Esophagus muscularis mucosa (tissue), 4 donors: ENCODE results near the gene TRIM61. TPM values are rescaled to one million over a fixed set of nuclear protein-coding genes. Genes with fewer than 3 reads are reported as not detected.

Source experiments
- DNase-seq: peaks from one replicate; pipeline ENCODE4 v3.0.0-alpha.2; 2017; ENCODE audit errors: extremely low spot score
- H3K27ac ChIP-seq, 4 donors: fragments of 200-600 bp; sonication (generic); replicated peaks in 1 of 4; 1 replicate in 3 of 4; 2 replicates in 1 of 4; pipeline ENCODE4 v1.5.1; 2016 to 2019; ENCODE audit warnings: mild to moderate bottlenecking in 1 of 4
- H3K27me3 ChIP-seq, 4 donors: fragments of 200-600 bp; sonication (generic); one replicate each; pipeline versions ENCODE4 v1.5.1 to v1.6.0; 2016 to 2019
- H3K36me3 ChIP-seq, 4 donors: fragments of 200-600 bp; sonication (generic); one replicate each; pipeline ENCODE4 v1.5.1; 2016 to 2019
- H3K4me1 ChIP-seq, 4 donors: fragments of 200-600 bp; sonication (generic); one replicate each; pipeline ENCODE4 v1.5.1; 2016 to 2019
- H3K4me3 ChIP-seq, 4 donors: fragments of 200-600 bp; sonication (generic); 1 replicate in 2 of 4; 2 replicates in 2 of 4; pipeline ENCODE4 v1.5.1; 2016 to 2019; ENCODE audit warnings: mild to moderate bottlenecking in 4 of 4, moderate library complexity in 1 of 4
- H3K9me3 ChIP-seq, 4 donors: fragments of 200-600 bp; sonication (generic); 1 replicate in 3 of 4; 2 replicates in 1 of 4; pipeline ENCODE4 v1.5.1; 2016 to 2019
- CTCF ChIP-seq, 3 experiments: fragments of 200-600 bp in 2 of 3; fragments of 450-650 bp in 1 of 3; sonication (generic) in 2 of 3; IDR thresholded peaks; one replicate each; pipeline ENCODE4 v1.5.1; 2017 to 2019; ENCODE audit warnings: antibody characterized with exemption in 3 of 3, mild to moderate bottlenecking in 2 of 3, moderate library complexity in 1 of 3
- EP300 ChIP-seq: sonication (generic); formaldehyde crosslinking; IDR thresholded peaks from one replicate; pipeline ENCODE4 v1.6.1; 2017; ENCODE audit warnings: antibody characterized with exemption
- POLR2A ChIP-seq: fragments of 450-650 bp; IDR thresholded peaks from one replicate; pipeline ENCODE4 v1.6.1; 2017; ENCODE audit warnings: antibody characterized with exemption, moderate library complexity, mild to moderate bottlenecking, low read depth
- POLR2AphosphoS5 ChIP-seq, 2 donors: sonication (generic); formaldehyde crosslinking; IDR thresholded peaks; one replicate each; pipeline ENCODE4 v1.6.1; 2017; ENCODE audit warnings: antibody characterized with exemption in 2 of 2
- WGBS: methylation state at CpG from one replicate; pipeline ENCODE4 v1.1.5; 2018; 5-methylcytosine and 5-hydroxymethylcytosine counted together
- intact Hi-C: fragments of 100-400 bp; cut with DNase I; formaldehyde crosslinking; loops from one replicate; pipeline ENCODE4 v1.15.1; 2023
- small RNA-seq, 3 donors: library from RNA; depleted of rRNA; stranded (forward); fragments of <200 nt; gene quantifications; one replicate each; pipeline ENCODE3, GENCODE V24; 2016
- total RNA-seq, 4 donors: library from RNA; depleted of rRNA; stranded (reverse); fragments of >200 nt; gene quantifications; one replicate each; pipeline versions ENCODE4 v1.1.0 to v1.2.1, GENCODE V29; 2016

TRIM61 gene
- total RNA-seq, 4 donors from 2014 or later, result 0.33 to 1.2 (median 0.46) TPM; not detected in 1

GRCh38 chr4:164926301-164926700 is 51.2 kb downstream of the TRIM61 start:
- Histone ChIP-seq H3K27me3 (no peaks in the 10 kb centered on the region), H3K36me3 (no peaks in the 10 kb centered on the region), H3K4me1 (peaks cover 0 to 5% (median 0%) of the 10 kb centered on the region in 4 donors), H3K27ac (no peak overlapping the region), H3K9me3 (no peaks in the 10 kb centered on the region), H3K4me3 (no peak overlapping the region)
- WGBS, result 54% methylated on average over 2 of the region's 2 CpGs
- DNase-seq, result no peak
- intact Hi-C loops, result no loop called here
- no peak for TF ChIP-seq CTCF (IDR thresholded peaks at IDR 0.05)
- no peak for TF ChIP-seq EP300
- TF ChIP-seq POLR2AphosphoS5 (IDR thresholded peaks at IDR 0.05), result no peak
- TF ChIP-seq POLR2A, result no peak

- no peak for TF ChIP-seq CTCF (IDR thresholded peaks at IDR 0.05)
- Histone ChIP-seq H3K9me3 (no peaks in the 10 kb centered on the region), H3K36me3 (no peaks in the 10 kb centered on the region), H3K27ac (no peak overlapping the region), H3K4me1 (peaks cover 0 to 5% (median 0%) of the 10 kb centered on the region in 4 donors), H3K27me3 (no peaks in the 10 kb centered on the region), H3K4me3 (no peak overlapping the region)
- no peak for DNase-seq
- intact Hi-C loops, result no loop called here
- 93% methylated on average over 3 of the region's 3 CpGs for WGBS
These were observed 52.7 kb downstream of the TRIM61 start for GRCh38 chr4:164924670-164925238.

GRCh38 chr4:164918956-164919355 is 58.5 kb downstream of the TRIM61 start:
- Histone ChIP-seq H3K27ac (no peak overlapping the region), H3K4me1 (no peaks in the 10 kb centered on the region), H3K4me3 (no peak overlapping the region), H3K36me3 (no peaks in the 10 kb centered on the region), H3K27me3 (no peaks in the 10 kb centered on the region), H3K9me3 (no peaks in the 10 kb centered on the region)
- WGBS, result 57% methylated on average over 3 of the region's 3 CpGs
- no peak for DNase-seq
- TF ChIP-seq POLR2A, result no peak
- no peak for TF ChIP-seq POLR2AphosphoS5 (IDR thresholded peaks at IDR 0.05)
- TF ChIP-seq EP300, result no peak
- no peak for TF ChIP-seq CTCF (IDR thresholded peaks at IDR 0.05)
- intact Hi-C loops, result no loop called here

Small RNA genes lying within 50 kb of the gene (small RNA-seq; reads per million reads assigned to genes)
- 0 reads per million in 3 donors for gene AC106872.12

Other genes with a start within 250 kb of the TRIM61 start
- not detected for gene SMIM31, start 223.5 kb downstream of the TRIM61 start, total RNA-seq
- not detected for gene APELA, start 100.5 kb downstream of the TRIM61 start, total RNA-seq
- not detected for gene TRIM60, start 54.3 kb upstream of the TRIM61 start, total RNA-seq
- not detected for gene TRIM75, start 76.2 kb upstream of the TRIM61 start, total RNA-seq
- 10 to 100 TPM; 11.6 to 19.1 (median 14.1) TPM for gene TMEM192, start 135.2 kb upstream of the TRIM61 start, total RNA-seq
- gene KLHL2, start 229.9 kb upstream of the TRIM61 start, total RNA-seq, result 10 to 100 TPM; 23.5 to 35.3 (median 27.2) TPM